ENCODE measurements around the gene CFAP46.
A peak's percentile ranks its signal among the peaks of the same experiment; 100 is the strongest.
"Not testable (repeated sequence)": the region's sequence is repeated elsewhere in the genome, so short reads cannot be mapped to it uniquely, and the experiment has no call there.

CFAP46 gene

DNA sequence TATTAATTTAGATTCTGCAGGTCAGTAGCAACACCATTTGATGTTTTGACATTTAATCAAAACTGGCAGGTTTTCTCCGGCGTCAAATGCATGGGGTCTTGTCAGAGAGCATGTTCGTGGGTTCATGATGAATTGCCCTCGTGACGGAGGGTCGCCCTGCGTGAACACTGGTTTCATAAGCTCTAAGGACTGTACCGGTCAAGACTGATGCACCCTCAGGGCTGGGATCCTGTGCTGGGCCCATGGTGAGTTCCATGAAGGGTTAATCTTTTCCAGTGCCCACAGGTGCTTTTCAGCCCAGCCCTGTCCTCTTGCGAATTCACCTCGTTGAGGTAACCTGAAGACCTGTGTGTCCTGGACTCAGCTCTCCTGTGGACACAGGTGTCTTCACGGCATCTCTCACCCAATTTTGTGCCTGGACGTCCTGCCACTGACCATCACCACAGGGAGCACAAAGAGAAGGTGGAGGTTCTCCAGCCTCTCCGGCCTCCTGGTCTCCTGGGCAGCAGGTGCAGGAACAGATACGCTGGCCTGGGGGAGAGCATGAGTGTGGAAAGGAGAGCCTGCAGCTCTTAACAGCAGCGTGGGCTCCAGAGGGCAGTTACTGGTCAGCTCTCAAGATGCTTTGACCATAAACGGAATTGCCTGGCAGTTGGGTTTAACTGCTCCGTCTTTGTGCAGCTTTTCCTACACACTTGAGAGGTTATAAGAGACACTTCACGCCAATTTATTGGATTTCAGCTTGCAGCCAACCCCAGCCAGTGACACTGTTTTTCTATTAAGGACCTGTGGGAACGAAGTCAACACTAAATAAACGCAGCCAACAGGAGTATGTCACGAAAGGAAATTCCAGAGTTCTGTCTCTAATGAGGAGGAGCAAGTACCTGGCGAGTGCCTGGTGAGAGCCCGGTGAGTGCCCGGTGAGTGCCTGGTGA lies 37.4 kb upstream of the CFAP46 start:
- no peak for DNase-seq (ENCODE audit: low spot score)

DNA sequence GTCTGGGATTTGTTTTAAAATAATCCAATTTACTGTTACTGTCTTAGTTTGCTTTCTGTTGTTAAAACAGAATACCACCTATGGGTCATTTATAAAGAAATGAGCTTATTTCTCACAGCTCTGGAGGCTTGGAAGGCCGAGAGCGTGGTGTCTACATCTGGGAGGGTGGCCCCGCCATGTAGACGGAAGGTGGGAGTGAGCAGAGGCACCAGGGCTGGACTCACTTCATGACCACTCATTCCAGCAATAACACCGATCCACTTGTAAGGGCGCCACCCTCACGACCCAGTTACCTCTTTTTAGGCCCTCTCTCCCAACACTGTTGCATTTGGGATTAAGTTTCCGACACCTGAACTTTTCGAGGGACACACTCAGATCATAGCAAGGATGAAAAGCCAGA lies 36.2 kb upstream of the CFAP46 start:
- DNase-seq (ENCODE audit: low spot score), result no peak

DNA sequence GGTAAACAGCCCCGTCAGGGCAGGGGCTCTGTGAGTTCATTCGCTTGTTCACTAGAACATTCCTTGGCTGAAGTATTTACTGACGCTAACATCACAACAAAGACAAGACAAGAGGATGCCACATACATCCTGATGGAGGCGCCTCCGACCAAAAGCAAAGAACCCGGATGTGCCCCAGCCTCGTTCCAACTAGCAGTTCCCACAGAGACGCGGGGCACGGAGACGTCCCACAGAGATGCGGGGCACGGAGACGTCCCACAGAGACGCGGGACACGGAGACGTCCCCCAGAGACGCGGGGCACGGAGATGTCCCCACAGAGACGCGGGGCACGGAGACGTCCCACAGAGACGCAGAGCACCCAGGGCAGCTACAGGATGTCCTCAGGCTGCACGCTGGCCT lies 35.4 kb upstream of the CFAP46 start:
- DNase-seq (ENCODE audit: low spot score), result no peak

DNA sequence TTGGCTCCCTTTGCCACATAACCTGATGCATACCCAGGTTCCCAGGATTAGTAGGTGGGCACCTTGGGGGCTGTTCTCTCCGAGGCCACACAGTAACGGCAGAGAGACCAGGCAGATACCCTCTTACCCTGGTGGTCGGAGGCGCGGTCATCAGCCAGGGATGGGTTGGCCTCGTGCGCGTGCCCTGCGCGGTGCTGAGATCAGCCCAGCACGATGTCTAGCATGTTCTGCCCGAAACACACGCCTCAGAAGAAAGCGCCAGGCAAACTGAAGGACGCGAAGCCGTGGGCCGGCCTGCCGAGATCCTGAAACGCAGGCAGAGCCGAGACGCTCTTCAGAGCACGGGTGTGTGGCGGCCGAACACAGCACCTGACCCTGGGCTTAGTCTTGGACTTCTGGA lies 34.7 kb upstream of the CFAP46 start:
- DNase-seq (ENCODE audit: low spot score), result no peak

DNA sequence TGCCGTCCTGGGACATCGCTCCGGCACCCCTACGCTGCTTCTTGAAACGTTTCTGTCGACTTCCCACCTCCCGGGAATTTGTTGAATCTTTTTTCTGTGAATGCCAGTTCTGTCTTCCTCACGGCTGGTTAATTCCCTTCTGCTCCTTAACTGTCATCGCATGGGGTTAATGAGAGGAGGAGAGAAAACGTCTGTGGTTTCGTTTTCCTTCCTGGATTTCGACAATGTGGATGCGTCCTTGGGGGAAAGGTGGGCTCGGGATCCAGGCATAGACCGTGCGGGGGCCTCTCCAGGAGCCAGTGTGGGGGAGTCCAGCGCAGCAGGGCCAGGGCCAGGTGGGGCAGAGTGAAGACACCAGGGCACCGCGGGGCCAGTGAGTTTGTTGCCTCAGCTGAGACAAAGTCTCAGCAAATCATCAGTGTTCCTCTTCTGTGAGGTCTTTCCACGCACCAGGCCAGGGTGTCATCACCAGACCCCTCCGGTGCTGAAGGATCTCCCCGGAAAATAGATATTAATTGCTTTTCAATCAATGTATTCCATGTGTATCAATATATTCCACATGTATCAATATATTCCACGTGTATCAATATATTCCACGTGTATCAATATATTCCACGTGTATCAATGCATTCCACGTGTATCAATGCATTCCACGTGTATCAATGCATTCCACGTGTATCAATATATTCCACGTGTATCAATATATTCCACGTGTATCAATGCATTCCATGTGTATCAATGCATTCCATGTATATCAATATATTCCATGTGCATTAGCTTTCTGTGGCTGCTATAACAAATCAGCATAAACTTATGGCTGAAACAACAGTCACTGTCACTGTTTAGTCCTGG lies 33.7 kb upstream of the CFAP46 start:
- no peak for DNase-seq (ENCODE audit: low spot score)

DNA sequence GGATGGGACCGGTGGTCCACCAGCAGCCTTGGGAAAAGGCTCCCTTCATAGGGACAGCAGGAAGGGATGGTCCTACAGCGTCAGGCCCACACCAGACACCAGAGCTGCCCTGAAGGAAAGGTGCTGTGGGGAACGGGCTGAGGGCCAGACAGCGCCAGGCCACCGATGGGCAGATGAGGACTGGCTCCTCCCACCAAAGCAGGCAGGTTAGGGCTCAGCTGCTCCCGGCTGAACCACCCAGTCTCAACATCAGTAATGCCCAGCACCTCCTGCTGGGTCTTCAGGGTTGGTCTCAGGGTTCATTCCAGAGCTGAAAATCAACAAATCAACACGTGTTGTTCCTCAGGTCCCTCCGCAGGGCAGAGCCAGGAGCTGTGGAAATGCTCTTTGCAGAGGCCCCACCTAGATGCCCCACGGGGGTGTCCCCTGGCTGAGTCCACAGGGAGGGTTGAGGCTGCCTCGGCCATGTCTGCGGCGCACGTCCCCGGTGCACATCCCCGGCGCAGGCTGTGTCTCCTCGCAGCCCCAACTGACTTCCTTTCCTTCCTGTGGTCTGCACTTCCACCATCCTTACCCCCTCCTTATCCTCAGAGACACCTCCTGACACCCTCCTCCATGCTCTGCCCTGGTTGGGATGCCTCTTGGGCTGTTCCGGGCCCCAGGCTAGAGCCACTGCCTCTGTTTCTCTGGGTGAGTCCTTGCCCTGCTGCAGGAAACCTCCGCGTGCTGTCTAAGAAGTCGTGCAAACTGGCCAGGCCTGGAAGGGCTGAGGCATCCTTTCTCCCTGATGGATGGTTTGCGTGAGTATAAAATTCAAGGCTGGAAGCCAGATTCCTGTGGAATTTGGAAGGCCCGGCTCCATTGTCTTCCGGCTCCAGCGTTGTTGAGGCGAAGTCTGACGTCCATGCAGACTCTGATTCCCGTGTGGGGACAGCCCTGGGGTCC lies 32.8 kb upstream of the CFAP46 start:
- peak; percentile 41 for DNase-seq (ENCODE audit: low spot score)

DNA sequence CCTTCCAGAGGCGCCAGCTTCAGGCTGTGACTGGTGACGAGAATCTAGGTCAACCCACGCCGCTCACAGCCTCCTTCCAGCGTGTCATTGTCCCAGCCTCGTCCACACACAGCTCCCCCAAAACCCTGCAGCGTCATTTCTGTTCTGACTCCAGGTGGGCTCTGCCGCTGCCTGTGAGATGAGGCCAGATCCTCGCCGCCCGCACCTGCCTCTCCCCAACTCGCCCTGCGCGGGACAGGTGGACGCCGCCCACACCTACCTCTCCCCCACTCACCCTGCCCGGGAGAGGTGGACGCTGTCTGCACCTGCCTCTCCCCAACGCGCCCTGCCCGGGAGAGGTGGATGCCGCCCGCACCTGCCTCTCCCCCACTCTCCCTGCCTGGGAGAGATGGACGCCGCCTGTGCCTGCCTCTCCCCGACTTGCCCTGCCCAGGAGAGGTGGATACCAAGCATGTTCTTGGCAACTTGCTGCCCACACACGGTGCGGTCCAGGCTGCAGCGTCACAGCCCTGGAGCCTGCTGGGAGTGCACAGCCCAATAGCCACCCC lies 32.0 kb upstream of the CFAP46 start:
- no peak for DNase-seq (ENCODE audit: low spot score)

DNA sequence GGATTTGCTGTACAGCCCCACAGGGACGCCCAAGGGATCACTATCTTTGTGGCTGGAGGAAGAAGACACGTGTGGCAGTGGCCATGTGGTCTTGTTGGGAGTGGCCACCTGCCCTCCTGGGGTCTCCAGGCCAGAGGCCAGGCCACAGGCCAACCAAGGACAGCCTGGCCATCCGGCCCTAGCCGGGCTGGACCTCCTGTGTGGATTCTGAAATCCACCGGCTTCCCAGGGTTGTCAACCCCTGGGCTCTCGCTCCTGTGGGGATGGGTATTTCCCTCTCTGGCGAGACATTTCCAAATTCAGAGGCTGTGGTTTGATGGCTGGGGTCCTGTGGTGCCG lies 31.5 kb upstream of the CFAP46 start:
- no peak for DNase-seq (ENCODE audit: low spot score)

DNA sequence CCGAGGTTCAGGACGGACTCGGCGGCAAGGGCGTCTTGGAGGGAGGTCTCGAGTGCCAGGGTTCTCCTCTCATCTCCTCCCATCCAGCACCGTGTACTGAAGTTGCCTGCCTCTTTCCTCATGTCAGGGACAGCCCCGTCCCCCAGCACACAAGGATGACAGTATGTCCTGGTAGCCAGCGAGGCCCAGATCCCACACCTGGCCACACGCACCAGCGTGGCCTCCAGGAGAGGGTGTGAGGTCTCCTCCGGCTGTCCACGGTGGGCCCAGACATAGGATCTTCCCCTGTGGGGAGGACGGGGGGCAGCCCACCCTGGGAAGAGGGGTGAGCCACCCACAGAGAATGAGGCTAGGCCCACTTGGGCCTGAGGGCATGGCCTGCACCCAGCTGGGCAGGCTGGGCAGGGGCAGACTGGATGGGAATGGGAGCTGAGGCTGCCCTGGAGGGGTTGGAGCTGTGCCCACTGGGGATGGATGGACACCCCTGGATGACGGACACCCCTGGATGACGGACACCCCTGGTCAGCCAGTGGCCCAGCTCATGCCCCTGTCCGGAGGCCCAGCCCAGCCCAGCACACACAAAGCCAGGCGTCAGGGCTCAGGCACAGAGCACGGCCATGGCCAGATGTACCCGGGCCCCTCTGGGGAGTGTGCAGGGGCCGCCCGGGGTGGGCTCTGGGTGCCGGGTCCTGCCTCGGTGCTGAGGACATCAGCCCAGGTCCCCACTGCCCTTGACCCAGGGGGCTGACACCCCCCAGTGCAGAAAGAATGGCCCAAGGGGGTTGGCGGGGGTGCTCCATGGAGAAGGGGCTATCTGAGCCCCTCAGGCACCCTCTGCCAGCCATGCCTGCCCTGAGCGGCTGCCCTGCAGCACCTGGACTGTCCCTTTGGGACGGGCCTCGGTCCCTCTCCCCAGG lies 30.9 kb upstream of the CFAP46 start:
- DNase-seq (ENCODE audit: low spot score), result no peak

DNA sequence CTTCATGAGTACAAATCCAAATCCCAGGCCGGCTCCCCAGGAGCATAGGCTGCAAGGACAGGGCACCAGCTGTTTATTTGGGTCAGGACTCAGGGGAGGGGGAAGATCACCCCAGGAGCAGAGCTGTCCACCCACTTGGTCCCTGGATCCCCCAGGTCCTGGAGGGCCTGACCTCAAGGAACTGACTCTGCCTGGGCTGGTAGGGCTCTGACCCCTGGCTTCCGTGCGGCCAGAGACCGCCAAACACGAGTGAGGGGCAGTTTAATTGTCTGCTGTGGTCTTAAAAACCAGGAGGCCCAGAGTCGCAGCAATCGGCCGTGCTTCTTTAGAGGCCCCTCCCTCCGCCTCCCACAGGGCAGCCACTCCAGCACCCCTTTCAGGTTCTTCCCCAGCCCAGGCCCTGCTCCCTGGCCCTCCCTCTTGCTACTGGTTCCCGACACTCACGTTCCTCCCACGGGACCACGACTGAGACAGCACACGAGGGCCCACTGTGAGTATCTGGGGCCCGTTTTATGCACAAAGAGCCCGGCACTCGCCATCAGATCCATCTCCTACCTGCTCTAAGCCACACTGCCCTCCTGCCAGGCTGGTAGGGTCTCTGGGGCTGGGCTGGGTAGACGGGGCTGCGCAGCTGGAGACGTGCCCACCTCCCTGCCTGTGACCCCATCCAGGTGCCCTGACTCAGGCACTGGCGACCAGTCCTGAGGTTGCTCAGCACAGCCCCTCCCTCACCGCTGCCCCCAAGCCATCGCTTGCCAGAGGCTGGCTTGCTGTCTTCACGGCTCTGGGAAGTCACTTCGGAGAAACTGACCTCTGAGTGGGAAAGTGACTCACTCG lies 30.0 kb upstream of the CFAP46 start:
- no peak for DNase-seq (ENCODE audit: low spot score)

DNA sequence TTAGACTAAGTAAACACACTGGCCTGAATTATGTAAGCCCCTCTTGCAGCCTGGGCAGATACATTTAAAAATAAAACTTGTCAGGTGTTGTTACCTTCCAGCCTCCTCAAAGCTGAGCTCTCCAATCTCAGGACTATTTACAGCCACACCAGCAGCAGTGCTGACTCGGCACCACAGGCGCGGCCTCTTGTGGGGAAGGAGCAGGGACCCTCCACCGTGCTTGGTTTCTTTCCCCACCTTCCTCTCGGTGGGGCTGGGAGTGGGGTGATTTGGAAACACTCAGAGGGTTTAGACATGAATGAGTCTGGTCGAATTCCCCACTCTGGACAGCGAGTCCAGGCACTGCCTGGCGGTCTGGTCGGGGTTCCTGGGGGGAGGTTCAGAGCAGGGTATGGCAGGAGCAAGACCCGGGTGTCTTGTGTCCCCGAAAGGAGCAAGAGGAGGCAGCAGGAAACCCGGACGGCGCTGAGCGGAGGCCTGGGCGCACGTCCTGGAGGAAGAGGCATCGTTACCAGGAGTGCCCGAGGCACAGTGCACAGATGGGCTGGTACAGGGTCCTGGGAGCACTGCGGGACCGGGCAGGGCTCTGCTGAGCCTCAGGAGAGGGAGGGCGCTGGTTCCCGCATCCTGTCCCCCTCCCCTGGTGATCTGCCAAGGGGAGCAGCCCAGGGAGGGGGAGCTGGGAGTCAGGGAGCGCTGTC lies 29.2 kb upstream of the CFAP46 start:
- DNase-seq (ENCODE audit: low spot score), result no peak

DNA sequence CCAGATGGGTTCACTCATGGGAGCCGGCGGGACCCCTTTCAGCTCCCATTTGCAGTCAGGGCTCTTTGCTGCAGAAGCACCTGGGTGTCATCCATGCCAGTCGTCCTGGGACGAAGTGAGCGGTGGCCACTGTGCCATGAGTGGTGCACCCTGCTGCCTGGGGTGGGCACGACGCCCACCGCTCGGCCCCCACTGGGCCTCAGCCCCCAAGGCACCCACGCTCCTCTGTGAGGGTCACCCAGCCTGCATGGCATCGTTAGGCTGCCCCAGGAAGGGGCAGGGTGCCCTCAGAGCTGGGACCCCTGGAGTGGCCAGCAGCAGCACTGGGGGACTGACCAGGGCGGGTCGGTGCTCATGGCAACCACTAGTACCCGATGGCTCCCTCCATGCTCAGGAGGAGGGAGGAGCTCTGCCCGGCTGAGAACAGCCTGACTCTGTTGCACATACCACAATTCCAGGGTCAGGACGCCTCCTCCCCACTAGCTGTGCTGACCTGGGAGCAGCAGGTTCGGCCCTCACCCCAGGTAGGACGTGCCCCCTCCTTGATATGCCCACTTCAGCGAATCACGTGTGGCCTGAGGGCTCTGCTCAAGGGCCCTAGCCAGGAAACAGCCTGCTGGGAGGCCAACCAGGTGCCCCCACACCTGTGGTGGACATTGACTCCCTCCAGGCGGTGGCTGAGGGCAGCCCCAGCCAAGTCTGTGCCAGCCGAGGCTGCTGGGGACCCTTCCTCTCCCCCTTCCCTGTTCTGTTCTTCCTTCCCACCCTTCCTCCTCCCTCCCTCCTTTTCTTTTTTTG lies 28.5 kb upstream of the CFAP46 start:
- no peak for DNase-seq (ENCODE audit: low spot score)

DNA sequence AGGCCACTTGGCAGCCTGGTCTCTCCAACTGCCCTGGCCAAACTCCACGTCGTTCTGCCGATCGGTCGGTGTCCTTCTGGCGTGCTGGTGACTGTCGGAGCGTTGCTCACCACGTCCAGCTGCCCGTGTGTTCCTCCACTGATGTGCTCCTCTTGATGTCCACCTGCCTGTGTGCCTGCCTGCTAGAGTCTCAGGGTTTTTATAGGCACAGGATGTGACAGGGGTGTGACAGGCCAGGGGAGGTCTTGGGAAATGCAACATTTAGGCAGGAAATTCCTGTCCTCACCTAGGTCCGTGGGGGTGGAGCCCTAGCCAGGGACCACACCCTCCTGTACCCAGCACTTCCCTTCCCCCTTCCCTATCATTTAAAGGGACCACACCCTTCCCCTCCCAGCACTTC lies 25.2 kb upstream of the CFAP46 start:
- DNase-seq (ENCODE audit: low spot score), result no peak

DNA sequence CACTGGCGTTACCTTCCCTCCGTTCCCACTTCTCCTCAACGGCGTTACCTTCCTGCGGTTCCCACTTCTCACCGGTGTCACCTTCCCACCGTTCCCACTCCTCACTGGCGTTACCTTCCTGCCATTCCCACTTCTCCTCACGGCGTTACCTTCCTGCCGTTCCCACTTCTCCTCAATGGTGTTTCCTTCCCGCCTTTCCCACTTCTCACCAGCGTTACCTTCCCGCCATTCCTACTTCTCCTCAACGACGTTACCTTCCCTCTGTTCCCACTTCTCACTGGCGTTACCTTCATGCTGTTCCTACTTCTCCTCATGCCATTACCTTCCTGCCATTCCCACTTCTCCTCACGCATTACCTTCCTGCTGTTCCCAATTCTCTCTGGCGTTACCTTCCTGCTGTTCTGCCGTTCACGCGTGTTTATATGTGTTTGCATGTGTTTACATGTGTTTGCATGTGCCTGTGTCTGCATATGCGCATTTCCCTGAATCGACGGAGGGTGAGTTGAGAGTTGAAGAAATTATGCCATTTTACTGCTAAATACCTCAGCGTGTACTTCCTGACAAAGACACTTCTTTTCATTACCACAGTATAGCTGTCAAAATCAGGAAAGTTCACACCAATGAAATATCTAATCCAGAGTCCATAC lies 23.2 kb upstream of the CFAP46 start:
- no peak for DNase-seq (ENCODE audit: low spot score)

DNA sequence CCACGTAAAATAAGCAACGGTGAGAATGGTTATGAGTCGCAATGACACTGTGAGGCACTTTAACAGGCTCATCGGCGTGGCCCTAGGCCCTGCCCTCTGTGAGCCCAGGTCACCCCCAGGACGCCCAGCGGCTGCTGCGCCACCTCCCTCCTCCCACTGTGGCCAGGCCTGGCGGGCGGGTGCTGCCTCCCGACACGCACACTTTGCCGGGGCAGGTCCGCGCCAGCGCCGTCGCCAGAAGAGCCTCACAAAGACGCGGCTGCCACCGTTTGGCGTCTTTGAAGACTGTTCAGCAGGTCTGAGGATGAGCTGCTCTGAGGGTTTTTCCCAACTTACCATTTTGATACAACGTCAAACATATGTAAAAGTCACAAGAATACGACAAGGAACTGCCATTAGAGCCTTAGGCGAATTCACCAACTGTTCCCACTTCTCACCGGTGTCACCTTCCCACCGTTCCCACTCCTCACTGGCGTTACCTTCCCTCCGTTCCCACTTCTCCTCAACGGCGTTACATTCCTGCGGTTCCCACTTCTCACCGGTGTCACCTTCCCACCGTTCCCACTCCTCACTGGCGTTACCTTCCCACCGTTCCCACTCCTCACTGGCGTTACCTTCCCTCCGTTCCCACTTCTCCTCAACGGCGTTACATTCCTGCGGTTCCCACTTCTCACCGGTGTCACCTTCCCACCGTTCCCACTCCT lies 22.5 kb upstream of the CFAP46 start:
- not testable (repeated sequence) for DNase-seq (ENCODE audit: low spot score)

DNA sequence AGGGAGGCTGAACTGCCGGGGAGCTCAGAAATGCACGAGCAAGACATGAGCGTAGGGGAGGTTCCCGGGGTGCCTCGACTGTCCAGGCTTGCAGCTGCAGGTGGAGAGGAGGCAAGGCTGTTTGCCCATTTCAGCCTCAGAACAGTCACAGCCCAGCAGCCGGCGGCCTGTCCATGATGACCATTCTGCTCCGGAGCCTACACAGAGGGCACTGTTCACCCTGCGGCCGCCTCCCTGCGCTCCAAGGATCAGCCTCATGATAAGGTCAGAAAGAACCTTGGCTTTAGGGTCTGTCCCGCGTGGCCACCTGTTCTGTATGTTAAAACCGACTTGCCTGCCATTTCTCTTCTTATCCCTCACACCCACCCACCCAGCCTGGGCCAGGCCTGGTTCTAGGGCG lies 21.9 kb upstream of the CFAP46 start:
- DNase-seq (ENCODE audit: low spot score), result no peak

DNA sequence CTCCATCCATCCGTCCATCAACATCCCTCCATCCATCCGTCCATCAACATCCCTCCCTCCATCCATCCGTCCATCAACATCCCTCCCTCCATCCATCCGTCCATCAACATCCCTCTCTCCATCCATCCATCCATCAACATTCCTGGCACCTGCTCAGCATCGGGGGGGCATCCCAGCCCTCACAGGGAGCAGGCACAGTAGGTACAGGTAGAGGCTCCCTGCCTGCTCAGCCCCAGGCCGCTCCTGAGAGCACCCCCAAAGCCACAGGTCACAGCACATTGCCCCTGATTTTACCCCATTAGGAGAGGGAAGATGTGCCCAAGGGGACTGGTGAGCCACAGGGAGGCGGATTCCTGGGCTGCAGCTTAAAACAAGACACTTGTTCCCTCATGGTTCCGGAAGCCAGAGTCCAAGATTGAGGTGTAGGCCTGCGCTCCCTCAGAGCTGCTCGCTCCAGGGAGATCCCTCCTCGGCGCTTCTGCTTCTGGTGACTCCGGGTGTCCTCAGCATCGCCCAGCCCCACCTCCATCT lies 21.1 kb upstream of the CFAP46 start:
- DNase-seq (ENCODE audit: low spot score), result no peak

Measured in hepatic stellate cell (primary cell).